Measurements from ENCODE around the gene SLC25A10.
"Not testable (repeated sequence)": the region's sequence is repeated elsewhere in the genome, so short reads cannot be mapped to it uniquely, and the experiment has no call there.

Gene SLC25A10

DNA sequence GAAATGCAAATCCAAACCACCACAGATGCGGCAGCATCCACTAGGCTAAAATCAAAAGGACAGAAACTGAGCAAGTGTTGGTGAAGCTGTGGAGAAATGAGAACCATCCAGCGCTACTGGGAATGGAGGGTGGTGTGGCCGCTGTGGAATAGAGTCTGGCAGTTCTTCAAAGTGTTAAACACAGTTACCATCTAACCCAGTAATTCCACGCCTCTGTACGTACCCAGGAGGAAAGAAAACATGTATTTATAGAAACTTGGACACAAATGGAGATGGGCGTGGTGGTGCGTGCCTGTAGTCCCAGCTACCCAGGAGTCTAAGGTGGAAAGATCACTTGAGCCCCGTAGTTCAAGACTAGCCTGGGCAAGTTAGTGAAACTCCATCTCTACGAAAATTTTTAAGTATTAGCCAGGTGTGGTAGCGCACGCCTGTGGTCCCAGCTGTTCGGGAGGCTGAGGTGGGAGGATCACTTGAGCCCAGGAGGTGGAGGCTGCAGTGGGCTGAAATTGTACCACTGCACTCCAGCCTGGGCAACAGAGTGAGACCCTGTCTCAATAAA, 11.6 kb downstream of the SLC25A10 start:
- no peak for DNase-seq

DNA sequence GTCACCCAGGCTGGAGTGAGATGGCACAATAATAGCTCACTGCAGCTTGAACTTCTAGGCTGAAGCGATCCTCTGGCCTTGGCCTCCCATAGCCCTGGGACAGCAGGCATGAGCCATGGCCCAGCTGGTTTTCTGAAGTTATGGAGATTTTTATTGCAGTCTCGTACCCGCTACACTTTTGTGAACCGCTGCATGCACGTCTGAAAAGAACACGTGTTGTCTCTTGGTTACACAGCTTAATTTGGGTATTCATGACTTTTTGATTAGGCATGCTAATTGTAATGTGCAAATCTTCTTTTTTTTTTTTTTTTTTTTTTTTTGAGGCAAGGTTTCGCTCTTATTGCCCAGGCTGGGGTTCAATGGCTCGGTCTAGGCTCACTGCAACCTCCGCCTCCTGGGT, 13.4 kb downstream of the SLC25A10 start:
- no peak for DNase-seq

DNA sequence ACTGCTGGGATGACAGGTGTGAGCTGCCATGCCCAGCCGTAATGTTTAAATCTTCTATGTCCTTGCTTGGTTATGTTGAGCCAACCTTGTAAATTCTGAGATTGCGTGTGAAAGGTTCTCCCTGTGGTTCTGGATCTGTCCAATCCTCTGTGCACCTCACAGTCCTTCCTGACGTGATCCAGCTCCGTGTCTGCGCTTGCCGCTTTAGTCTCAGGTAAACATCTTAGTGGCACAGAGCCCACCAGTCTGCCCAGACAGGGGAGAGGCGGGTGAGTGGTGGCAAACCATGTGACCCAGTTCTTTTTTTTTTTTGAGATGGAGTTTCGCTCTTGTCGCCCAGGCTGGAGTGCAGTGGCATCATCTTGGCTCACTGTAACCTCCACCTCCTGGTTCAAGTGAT, 13.9 kb downstream of the SLC25A10 start:
- no peak for DNase-seq

DNA sequence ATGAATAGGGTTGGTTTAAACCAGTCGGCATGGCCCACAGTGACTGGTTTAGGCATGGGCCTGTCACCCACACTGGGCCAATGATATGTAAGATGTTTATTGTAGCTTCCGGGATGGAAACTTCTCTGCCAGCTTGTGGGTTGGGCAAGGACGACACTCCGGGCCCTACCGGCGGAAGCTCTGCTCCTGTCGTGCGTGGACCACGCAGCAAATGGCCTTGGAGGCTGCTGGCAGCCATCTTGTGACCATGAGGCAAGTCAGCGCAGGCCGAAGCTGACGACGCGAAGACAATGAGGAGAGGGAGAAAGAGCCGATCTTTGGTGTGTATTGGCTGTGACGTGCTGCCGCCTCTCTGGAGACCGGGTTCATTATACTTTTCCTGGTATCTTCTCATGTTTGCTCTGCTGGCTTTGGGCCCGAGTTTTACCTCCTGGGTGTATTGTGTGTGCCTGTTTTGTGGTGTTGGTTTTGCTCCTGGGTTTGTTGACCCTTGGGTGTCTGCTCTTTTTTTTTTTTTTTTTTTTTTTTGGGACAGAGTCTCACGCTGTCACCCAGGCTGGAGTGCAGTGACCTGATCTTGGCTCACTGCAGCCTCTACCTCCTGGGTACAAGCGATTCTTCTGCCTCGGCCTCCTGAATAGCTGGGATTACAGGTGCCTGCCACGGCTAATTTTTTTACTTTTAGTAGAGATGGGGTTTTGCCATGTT, 15.4 kb downstream of the SLC25A10 start:
- peak; percentile 84 for DNase-seq

DNA sequence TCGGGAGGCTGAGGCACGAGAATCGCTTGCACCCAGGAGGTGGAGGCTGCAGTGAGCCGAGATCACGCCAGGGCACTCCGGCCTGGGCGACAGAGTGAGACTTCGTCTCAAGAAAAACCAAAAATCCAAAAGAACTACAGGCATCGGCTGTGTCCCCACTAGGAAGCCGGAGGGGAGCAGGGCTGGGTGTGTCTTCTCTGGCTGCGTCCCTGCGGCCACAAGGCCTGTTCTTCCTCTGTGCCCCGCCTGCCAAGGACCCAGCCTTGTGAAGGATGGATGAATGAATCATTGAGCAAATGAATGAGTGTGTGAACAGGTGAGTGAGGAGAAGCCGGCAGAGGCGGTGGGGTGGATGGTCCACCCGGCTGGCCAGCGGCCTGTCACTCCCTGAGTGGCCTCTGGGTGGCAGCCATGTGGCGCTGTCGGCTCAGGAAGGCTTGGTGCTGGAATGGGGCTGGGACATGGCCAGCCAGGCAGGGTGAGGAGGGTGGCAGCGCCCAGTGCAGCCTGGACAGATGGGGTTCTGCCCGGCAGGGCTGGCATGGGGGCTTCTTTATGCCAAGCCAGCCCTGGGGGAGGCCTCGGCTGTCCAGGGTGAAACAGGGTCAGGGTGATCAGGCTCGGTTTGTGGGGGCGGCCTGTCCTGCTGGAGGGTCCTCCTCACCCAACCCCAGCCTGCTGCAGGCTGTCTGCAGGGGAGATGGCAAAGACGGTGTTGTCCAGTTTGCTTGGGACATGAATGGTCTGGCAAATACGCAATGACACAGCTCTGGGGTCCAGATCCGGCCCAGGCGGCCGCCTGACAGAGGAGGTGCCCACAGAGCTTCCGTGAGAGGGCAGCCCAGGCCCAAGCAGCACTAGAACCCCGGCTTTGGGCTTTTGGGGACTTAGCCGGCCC, 21.7 kb downstream of the SLC25A10 start:
- peak; percentile 31 for DNase-seq

DNA sequence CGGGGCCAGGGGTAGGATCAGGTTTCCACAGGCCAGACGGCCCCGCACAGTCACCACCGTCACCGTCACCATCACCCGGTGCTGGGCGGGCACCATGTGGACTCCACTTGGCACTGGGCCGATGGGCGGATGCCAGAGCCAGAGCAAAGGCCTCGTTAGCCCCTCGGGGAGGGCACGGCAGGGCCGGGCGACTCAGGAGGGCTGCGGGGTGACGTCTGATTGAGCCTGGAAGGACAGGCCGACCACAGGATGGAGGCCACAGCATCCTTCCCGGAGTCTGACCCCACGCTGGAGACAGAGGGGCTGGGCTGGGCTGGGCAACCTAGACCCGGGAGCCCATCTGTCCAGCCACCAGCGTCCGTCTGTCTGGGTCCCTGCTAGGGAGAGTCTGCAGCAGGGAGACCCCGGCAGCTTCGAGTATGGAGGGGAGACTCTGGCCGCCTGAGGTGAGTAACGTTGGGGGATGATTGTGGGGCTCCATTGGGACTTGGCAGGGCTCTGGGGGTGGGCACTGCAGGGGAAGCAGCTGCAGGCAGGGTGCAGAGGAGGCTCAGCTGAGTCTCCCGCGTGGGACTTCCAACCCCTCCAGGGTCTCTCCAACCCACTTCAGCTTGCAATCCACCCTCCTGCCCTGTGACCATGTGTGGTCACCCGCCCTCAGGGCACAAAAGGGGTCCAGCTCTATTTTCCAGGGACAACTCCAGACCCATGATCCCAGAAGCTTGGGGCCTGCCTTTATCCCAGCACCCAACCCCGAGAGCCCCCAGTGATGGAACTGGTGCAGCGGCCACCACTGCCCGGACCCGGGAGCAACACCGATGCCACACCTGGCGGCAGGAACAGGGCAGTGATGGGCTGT, 22.6 kb downstream of the SLC25A10 start:
- DNase-seq: no peak

DNA sequence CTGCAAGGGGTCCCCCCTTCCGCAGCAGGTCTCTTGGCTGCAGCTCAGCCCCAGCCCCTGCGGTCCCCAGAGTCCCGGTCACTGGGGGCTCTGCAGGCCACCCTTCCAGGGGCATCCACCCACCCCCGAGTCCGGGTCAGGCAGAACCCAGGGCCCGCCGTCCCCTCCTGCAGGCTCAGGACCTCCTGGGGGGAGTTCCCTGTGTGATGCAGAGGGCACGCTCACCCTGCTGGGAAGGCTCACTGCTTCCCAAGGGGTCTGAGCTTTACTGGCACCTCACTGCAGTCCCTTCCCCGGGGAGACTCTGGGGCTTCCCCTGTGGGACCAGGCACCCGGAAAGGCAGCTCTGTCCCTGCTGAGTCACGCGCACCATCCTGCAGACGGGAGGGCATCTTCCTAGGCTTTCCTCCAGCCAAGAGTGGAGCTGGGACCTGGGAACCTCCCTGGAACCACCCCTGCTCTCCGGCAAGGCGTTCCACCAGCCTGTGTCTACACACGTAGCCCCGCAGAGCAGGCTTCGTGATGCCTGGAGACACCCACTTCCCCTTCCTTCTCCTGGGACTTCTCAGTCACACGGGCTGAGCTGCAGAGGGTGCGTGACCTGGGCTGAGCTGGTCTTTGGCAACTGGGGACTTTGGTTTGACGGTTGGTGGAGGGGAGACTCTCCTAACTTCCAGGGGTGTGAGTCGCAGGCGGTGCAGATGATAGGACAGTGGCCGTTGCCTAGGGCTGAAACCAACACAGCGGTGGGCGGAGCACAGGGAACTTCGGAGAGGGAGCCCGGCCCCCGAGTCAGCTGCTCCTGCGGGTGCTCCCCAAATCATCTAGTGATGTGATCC, 23.4 kb downstream of the SLC25A10 start:
- no peak for DNase-seq

DNA sequence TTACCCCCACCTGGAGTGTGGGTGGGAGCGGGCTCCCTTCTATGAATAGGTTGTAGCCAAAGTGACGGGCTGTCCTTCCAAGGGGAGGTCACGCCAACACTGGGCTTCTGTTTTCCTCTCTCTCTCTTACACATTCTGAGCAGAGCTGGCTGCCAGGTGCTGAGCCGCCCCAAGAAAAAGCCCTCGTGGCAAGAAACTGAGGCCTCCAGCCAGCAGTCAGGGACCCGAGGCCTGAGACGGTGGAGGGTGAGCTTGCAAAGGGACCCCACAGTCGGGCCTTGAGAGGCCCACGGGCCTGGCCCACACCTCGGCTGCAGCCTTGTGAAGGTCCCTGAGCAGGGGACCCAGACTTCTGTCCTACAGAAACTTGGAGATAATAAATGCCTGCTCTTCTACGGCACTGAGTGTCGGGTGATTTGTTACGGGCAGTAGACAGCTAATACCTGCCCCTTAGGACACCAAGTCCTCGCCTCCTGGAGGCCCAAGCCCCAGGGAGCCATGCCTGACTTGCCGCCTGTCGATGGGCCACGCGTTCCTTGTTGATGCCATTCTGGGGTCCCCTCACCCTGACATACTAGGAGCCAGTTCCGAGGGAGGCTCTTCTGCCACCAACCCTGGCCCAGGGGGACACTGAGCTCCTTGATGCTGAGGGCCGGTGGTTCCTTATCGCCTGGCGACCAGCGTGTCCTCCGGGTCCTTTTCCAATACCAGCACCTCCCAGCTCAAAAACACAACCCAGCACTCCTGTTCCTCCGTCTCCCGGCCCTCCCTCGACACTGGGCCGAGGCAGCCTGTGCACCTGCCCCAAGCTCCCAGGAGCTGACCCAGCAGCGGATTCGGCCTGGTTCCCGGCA, 26.1 kb downstream of the SLC25A10 start:
- DNase-seq: no peak

DNA sequence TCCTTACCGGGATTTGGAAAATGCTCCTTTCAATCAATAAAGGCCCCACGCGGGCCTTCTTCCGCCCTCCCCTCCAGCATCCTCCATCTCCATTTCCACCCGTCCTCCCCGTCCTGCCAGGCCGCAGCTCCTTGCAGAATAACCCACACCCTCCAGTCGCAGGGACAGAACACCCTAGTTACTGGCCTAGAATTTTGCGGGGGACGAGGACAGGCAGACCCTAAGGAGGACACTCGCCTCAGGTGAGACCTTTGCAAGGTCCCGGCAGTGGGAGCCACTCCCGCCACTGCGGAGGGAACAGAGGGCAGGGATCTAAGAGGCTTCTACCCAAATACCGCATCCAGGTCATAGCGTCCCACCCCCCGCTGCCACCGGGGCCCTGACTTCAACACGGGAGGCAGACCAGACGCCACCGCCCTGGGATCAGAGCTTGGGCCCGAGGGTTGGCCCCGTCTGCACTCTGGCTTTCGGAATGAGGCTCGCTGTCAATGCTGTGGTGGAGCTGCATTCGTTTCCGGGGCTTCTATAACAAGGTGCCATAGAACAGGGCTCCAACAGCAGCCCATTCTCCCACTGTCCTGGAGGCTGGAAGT, 26.8 kb downstream of the SLC25A10 start:
- DNase-seq: no peak

DNA sequence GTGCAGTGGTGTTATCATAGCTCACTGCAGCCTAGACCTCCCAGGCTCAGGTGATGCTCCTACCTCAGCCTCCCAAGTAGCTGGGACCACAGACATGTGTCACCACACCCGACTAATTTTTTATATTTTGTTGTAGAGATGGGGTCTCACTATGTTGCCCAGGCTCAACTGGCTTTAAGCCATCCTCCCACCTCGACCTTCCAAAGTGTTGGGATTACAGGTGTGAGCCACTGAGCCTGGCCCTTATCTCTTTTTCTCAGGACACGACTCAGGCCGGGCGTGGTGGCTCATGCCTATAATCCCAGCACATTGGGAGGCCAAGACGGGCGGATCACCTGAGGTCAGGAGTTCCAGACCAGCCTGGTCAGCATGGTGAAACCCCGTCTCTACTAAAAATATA, 27.5 kb downstream of the SLC25A10 start:
- not testable (repeated sequence) for DNase-seq

DNA sequence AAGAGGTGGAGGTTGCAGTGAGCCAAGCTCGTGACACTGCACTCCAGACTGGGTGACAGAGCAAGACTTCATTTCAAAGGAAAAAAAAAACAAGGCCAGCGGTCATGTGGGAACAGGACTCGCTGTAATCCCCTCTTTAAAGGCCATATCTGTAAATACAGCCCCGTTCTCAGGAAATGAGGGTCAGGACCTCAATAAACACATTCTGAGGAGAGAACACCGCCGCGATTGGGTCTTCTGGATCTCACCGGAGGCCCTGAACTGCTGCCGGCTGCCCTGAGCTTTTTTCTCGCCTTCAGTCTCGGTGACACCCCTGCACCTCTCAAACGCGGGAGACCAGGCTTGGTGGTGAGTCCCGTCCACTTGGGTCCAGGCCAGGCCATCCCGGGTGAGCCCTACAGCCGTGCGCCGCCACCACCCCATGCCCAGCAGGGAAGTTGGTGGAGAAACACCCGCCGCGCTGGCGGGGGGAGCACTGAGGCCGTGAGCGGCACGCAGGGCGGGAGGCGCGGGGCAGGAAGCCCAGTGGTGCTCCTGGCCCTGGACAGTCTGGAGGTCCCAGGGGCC, 28.4 kb downstream of the SLC25A10 start:
- DNase-seq: no peak

DNA sequence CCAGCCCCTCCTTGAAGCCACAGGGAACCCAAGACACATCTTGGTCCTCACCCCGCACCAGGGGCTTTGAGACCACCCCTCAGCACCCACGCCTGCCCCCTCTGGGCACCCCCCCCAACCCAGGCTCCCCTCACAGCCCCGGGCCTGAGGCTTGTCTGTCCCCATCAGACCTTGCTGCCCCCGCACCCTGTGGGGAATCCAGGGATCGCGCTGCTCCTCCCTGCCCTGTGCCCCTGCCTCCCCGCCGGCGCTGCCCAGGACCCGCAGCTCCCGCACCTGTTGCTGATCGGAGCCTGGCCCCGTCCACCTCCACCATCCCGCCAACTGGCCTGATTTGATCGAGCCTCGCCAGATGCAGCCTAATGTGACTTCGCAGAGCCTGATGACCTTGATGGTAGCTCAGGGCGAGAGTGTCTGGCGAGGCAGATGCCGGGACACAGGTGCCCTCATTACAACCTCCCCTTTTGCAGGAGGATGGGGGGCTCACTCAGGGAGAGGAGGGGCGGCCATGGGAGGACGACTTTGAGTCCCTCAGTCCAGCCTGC, 29.0 kb downstream of the SLC25A10 start:
- no peak for DNase-seq

DNA sequence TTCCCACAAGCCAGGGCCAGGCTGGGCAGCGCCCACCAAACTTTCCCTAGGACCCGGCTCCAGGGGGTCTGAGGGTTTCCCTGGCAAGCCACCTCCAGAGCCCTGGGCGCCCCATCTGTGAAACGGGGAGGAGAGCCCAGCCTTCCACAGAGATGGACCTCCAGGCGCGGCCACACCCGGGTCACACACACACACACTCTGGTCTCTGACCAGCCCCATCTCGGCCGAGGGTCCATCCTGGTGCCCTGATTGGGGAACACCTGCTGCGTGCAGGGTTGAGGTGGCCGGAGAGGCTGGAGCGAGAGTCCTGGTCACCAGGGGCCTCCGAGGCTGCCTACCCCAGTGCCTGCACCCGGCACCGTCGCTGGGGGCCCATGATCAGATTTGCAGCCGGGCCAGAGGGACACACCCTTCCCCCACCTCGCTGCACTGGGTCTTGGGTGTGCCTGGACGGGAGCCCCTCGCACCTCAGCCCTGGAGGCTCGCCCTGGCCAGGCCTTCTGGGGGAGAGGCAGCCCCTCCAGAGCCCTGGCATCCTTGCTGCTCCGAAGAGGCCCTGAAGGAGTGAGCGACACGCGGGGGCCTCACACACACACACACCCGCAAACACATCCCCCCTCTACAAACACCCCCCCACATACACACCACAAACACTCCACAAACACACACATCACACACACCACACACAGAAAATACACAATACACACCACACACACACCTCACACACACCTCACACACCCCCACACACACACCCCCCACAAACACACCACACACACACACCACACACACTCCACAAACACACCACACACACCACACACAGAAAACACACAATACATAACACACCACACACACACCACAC, 29.7 kb downstream of the SLC25A10 start:
- DNase-seq: no peak

Measured in NCI-H2029 treated with DMSO at 0.1 percent for 48 hours (cell line).